ENCODE measurements around the gene CEMIP.

The CEMIP gene

DNA sequence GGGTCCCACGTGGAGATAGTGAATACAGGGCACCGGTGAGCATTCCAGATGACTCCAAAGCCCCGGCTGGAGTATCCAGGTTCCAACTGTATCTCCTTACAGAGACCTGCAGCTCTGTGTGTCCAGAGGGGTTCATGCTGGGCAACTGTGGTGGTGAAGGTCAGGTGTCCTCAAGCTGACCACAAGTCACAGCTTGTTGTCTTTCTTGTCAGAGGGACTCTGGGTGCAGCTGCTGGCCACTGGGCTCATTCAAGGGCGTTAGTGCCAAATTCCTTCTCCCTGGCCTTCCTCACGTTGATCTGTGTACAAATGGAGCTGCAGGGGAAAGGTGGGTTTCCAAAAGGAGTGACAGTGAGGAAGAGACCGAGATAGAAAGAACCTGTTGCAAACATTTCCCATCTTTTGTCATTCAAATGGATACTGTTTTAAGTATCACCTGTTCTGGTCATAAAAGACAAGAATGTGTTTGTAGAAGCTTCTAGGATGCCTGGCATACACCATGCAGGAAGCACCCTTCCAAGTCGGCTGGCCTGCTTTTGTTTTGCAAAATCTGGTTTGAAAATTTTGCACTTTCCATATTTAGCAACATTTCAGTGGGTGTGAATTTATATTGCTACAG, 52.5 kb downstream of the CEMIP start:
- Histone ChIP-seq H3K4me1 (ENCODE audit: control insufficient read depth, insufficient read depth, low read length) (peaks cover 12% of the 10 kb centered on the region), H3K27me3 (ENCODE audit: control insufficient read depth, insufficient read depth, low read length) (no peaks in the 10 kb centered on the region), H3K27ac (ENCODE audit: low read length) (peak overlapping the region; percentile 63), H3K9me3 (ENCODE audit: control insufficient read depth, insufficient read depth, low read length) (no peaks in the 10 kb centered on the region), H3K4me3 (ENCODE audit: low read length) (no peak overlapping the region), H3K36me3 (ENCODE audit: control insufficient read depth, insufficient read depth, low read length) (no peaks in the 10 kb centered on the region)
- WGBS (ENCODE audit: insufficient coverage, insufficient read length), result no CpG with 5 or more reads among the region's 7 CpGs
- no peak for DNase-seq (ENCODE audit: low read depth, low spot score)

DNA sequence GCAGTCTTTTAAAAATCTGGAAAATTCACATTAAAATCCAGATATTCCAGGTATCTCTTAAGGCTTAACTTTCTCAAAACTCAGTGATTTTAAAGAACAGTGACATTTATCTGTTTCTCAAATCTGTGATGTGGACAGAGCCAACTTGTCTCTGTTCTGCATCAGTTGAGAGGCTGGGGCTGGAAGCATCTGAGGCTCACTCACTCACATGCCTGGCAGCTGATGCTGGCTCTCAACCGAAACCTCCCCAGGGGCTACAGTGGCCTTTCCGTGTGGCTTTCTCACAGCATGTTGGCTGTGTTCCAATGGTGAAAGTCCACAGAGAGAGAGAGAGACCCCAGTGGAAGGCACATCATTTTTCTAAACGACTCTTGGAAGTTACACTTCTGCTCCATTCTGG, 53.5 kb downstream of the CEMIP start:
- no CpG with 5 or more reads among the region's 3 CpGs for WGBS (ENCODE audit: insufficient coverage, insufficient read length)
- no peaks in the 10 kb centered on the region for H3K27me3 ChIP-seq (ENCODE audit: control insufficient read depth, insufficient read depth, low read length)
- no peak overlapping the region for H3K4me3 ChIP-seq (ENCODE audit: low read length)
- DNase-seq (ENCODE audit: low read depth, low spot score), result no peak
- no peaks in the 10 kb centered on the region for H3K36me3 ChIP-seq (ENCODE audit: control insufficient read depth, insufficient read depth, low read length)
- no peak overlapping the region for H3K27ac ChIP-seq (ENCODE audit: low read length)
- H3K9me3 ChIP-seq (ENCODE audit: control insufficient read depth, insufficient read depth, low read length), result no peaks in the 10 kb centered on the region
- peaks cover 12% of the 10 kb centered on the region for H3K4me1 ChIP-seq (ENCODE audit: control insufficient read depth, insufficient read depth, low read length)

DNA sequence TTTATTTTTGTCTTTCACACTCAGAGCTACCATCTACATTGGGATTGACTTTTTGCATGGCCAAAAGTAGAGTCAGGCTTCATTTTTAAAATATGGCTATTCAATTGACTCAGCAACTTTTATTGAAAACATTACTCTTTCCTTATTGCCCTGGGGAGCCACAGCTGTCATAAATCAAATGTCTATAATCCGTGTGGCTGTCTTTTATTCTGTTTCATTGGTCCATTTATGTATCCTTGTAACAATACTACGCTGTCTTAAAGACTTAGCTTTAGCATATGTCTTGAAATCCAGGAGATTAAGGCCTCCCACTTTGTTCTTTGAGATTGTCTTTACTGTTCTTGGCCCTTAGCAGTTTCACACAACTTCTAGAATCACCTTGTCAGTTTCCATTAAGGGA, 55.2 kb downstream of the CEMIP start:
- Histone ChIP-seq H3K9me3 (ENCODE audit: control insufficient read depth, insufficient read depth, low read length) (no peaks in the 10 kb centered on the region), H3K27ac (ENCODE audit: low read length) (no peak overlapping the region), H3K4me3 (ENCODE audit: low read length) (no peak overlapping the region), H3K4me1 (ENCODE audit: control insufficient read depth, insufficient read depth, low read length) (peaks cover 13% of the 10 kb centered on the region), H3K36me3 (ENCODE audit: control insufficient read depth, insufficient read depth, low read length) (no peaks in the 10 kb centered on the region), H3K27me3 (ENCODE audit: control insufficient read depth, insufficient read depth, low read length) (no peaks in the 10 kb centered on the region)
- no CpG with 5 or more reads among the region's 2 CpGs for WGBS (ENCODE audit: insufficient coverage, insufficient read length)
- DNase-seq (ENCODE audit: low read depth, low spot score), result no peak

DNA sequence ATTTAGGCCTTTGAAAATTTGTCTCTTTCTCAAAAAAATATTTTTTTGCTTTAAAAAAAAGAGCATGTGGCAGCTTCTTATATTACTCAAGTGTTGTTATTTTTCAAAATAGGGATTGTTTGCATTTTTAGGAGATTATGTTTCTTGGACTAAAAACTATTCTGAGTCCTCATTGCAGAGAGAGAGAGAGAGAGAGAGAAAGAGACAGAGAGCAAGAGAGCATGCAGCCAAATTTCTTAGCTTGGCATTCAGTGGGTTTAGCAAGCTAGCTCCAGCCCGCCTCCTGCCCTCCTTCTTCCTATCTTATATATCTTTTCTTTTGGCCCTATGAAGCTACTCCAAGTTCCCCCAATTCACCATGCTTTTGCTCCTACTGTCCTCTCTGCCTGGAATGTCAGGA, 55.7 kb downstream of the CEMIP start:
- Histone ChIP-seq H3K27ac (ENCODE audit: low read length) (no peak overlapping the region), H3K4me1 (ENCODE audit: control insufficient read depth, insufficient read depth, low read length) (peaks cover 13% of the 10 kb centered on the region), H3K36me3 (ENCODE audit: control insufficient read depth, insufficient read depth, low read length) (no peaks in the 10 kb centered on the region), H3K9me3 (ENCODE audit: control insufficient read depth, insufficient read depth, low read length) (no peaks in the 10 kb centered on the region), H3K4me3 (ENCODE audit: low read length) (no peak overlapping the region), H3K27me3 (ENCODE audit: control insufficient read depth, insufficient read depth, low read length) (no peaks in the 10 kb centered on the region)
- no CpG with 5 or more reads among the region's 1 CpG for WGBS (ENCODE audit: insufficient coverage, insufficient read length)
- no peak for DNase-seq (ENCODE audit: low read depth, low spot score)

DNA sequence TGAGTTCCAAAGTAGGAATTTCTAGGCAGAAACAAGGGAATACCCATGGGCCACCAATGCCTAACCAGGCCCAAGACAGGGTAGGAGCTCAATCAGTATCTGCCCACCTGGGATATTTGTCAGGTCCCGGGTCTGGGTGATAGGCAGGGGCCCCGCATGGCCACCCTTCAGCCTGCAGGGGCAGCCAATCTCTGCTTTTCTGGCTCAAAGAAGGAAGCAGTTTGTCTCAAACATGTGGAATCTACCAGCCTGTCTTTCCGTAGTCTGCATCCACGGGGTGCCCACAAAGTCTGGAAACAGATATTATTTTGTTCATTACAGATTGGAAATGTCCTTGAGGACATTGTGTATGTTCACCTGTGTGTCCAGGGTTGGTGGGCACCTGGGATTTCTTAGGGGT, 56.2 kb downstream of the CEMIP start:
- H3K4me1 ChIP-seq (ENCODE audit: control insufficient read depth, insufficient read depth, low read length), result peaks cover 13% of the 10 kb centered on the region
- H3K27ac ChIP-seq (ENCODE audit: low read length), result no peak overlapping the region
- DNase-seq (ENCODE audit: low read depth, low spot score), result no peak
- no peaks in the 10 kb centered on the region for H3K27me3 ChIP-seq (ENCODE audit: control insufficient read depth, insufficient read depth, low read length)
- no peaks in the 10 kb centered on the region for H3K9me3 ChIP-seq (ENCODE audit: control insufficient read depth, insufficient read depth, low read length)
- WGBS (ENCODE audit: insufficient coverage, insufficient read length), result no CpG with 5 or more reads among the region's 4 CpGs
- no peak overlapping the region for H3K4me3 ChIP-seq (ENCODE audit: low read length)
- no peaks in the 10 kb centered on the region for H3K36me3 ChIP-seq (ENCODE audit: control insufficient read depth, insufficient read depth, low read length)

DNA sequence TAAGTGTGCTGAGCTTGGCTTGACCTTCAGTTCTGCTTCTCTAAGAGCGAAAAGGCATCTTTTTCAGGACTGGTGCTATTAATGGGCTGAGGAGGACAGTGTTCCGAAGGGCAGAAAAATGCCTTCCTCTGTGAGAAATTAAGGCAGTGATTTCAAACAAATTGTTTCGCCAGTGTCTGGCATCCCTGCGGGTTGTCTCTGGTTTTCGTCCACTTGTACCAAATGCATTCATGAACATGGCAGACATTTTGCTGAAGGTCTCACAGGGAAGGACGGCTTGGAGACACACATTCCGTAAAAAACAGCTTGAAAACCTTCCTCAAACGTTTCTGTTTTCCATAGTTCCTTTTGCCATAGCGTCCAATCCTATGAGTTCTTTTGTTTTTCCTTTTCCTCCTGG, 57.1 kb downstream of the CEMIP start:
- DNase-seq (ENCODE audit: low read depth, low spot score), result no peak
- Histone ChIP-seq H3K27me3 (ENCODE audit: control insufficient read depth, insufficient read depth, low read length) (no peaks in the 10 kb centered on the region), H3K9me3 (ENCODE audit: control insufficient read depth, insufficient read depth, low read length) (no peaks in the 10 kb centered on the region), H3K4me1 (ENCODE audit: control insufficient read depth, insufficient read depth, low read length) (peaks cover 11% of the 10 kb centered on the region), H3K27ac (ENCODE audit: low read length) (no peak overlapping the region), H3K36me3 (ENCODE audit: control insufficient read depth, insufficient read depth, low read length) (no peaks in the 10 kb centered on the region), H3K4me3 (ENCODE audit: low read length) (no peak overlapping the region)
- no CpG with 5 or more reads among the region's 9 CpGs for WGBS (ENCODE audit: insufficient coverage, insufficient read length)

DNA sequence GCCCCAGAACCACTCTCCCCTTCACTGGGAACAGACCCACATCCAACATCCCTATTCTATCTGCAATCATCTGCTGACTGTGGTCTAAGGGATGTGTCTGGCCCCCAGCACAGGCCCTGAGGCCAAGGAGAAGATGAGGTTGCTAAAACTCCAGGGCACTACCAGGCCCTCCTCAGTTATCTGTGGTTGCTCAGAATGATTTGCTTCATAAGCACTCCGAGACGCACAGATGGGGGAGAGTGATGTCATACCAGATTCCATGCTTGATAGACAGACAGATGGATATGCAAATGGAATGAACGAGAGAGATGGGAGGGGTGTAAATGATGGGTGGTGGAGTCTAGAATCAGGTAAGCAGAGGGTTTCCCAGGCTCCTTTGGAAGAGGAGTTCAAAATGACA, 57.8 kb downstream of the CEMIP start:
- H3K27ac ChIP-seq (ENCODE audit: low read length), result no peak overlapping the region
- peaks cover 6% of the 10 kb centered on the region for H3K4me1 ChIP-seq (ENCODE audit: control insufficient read depth, insufficient read depth, low read length)
- no CpG with 5 or more reads among the region's 3 CpGs for WGBS (ENCODE audit: insufficient coverage, insufficient read length)
- no peak for DNase-seq (ENCODE audit: low read depth, low spot score)
- no peak overlapping the region for H3K4me3 ChIP-seq (ENCODE audit: low read length)
- no peaks in the 10 kb centered on the region for H3K36me3 ChIP-seq (ENCODE audit: control insufficient read depth, insufficient read depth, low read length)
- H3K9me3 ChIP-seq (ENCODE audit: control insufficient read depth, insufficient read depth, low read length), result no peaks in the 10 kb centered on the region
- H3K27me3 ChIP-seq (ENCODE audit: control insufficient read depth, insufficient read depth, low read length), result no peaks in the 10 kb centered on the region

DNA sequence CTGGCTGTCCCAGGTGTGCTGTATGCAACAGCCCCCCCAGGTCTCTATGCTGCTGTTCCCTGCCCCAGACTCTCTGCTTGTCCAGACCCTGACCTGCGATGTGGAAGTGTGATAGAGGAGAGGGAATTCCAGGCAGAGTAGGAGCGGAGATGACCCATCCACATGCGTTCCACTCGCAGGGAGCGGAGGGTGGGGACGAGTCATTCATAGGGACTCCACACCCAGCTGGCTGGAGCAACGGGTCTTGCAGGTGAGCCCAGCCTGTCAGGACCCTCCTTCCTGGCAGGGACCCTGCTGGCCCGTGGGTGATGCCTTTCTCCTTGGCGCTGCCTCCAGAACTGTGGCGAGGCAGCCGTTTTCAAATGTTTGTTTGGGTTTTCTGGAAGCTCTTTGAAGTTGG, 58.8 kb downstream of the CEMIP start:
- Histone ChIP-seq H3K9me3 (ENCODE audit: control insufficient read depth, insufficient read depth, low read length) (no peaks in the 10 kb centered on the region), H3K27ac (ENCODE audit: low read length) (no peak overlapping the region), H3K4me1 (ENCODE audit: control insufficient read depth, insufficient read depth, low read length) (peaks cover 2% of the 10 kb centered on the region; the same call in 1 of the 2 replicates), H3K27me3 (ENCODE audit: control insufficient read depth, insufficient read depth, low read length) (no peaks in the 10 kb centered on the region), H3K36me3 (ENCODE audit: control insufficient read depth, insufficient read depth, low read length) (no peaks in the 10 kb centered on the region), H3K4me3 (ENCODE audit: low read length) (no peak overlapping the region)
- WGBS (ENCODE audit: insufficient coverage, insufficient read length), result no CpG with 5 or more reads among the region's 11 CpGs
- DNase-seq (ENCODE audit: low read depth, low spot score), result no peak

DNA sequence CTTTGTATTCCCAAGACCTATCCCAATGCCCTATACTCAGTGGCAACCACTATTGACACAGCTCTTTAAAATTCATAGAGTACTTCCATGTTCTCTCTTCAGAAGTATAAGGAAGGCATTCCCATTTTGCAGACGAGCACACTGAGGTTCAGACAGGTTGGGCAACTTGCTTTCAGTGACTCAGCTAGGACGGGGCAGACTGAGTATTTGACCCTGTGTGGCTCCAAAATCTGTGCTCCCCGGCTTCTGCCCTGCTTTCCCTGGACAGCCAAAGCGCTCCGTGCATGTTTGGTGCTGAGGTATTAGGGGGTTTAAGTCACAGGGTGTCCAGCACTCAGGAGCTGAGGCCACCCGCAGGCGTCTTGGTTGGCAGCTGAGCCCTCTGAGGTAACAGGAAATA, 59.5 kb downstream of the CEMIP start:
- no CpG with 5 or more reads among the region's 7 CpGs for WGBS (ENCODE audit: insufficient coverage, insufficient read length)
- DNase-seq (ENCODE audit: low read depth, low spot score), result no peak
- H3K27me3 ChIP-seq (ENCODE audit: control insufficient read depth, insufficient read depth, low read length), result no peaks in the 10 kb centered on the region
- H3K36me3 ChIP-seq (ENCODE audit: control insufficient read depth, insufficient read depth, low read length), result no peaks in the 10 kb centered on the region
- peaks cover 2% of the 10 kb centered on the region; the same call in 1 of the 2 replicates for H3K4me1 ChIP-seq (ENCODE audit: control insufficient read depth, insufficient read depth, low read length)
- H3K9me3 ChIP-seq (ENCODE audit: control insufficient read depth, insufficient read depth, low read length), result no peaks in the 10 kb centered on the region
- H3K27ac ChIP-seq (ENCODE audit: low read length), result no peak overlapping the region
- no peak overlapping the region for H3K4me3 ChIP-seq (ENCODE audit: low read length)

DNA sequence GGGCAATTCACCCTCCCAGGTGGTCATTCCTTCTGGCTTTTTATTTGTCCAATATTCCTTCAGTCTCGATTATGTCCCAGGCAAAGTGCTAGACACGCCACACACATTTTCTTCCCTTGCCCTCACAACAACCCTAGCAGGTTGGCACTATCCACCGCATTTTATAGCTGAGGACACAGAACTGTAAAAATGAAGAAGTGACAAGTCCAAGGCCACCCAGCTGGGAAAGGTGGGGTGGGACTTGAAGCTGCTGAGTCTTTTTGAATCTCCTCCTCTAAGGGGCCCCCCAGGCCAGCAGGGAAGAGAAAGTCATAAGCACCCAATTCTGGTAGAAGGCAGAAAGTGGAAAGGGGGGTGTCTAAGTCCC, 60.6 kb downstream of the CEMIP start:
- DNase-seq (ENCODE audit: low read depth, low spot score), result no peak
- Histone ChIP-seq H3K36me3 (ENCODE audit: control insufficient read depth, insufficient read depth, low read length) (no peaks in the 10 kb centered on the region), H3K27ac (ENCODE audit: low read length) (no peak overlapping the region), H3K4me1 (ENCODE audit: control insufficient read depth, insufficient read depth, low read length) (peaks cover 2% of the 10 kb centered on the region; the same call in 1 of the 2 replicates), H3K4me3 (ENCODE audit: low read length) (no peak overlapping the region), H3K27me3 (ENCODE audit: control insufficient read depth, insufficient read depth, low read length) (no peaks in the 10 kb centered on the region), H3K9me3 (ENCODE audit: control insufficient read depth, insufficient read depth, low read length) (no peaks in the 10 kb centered on the region)
- whole genome bisulfite sequencing (ENCODE audit: insufficient coverage, insufficient read length), result no CpG with 5 or more reads among the region's 3 CpGs
